GM21515 (cell line): ENCODE data around the gene ILK.

Source experiments
- ATAC-seq: cut with Tn5 transposase; IDR thresholded peaks from one replicate; pipeline ENCODE4 v1.9.1; 2021; ENCODE audit not compliant: unreplicated experiment

The ILK gene

GRCh38 chr11:6633422-6634408, 30.1 kb downstream of the ILK start:
- no peak for ATAC-seq

DNA sequence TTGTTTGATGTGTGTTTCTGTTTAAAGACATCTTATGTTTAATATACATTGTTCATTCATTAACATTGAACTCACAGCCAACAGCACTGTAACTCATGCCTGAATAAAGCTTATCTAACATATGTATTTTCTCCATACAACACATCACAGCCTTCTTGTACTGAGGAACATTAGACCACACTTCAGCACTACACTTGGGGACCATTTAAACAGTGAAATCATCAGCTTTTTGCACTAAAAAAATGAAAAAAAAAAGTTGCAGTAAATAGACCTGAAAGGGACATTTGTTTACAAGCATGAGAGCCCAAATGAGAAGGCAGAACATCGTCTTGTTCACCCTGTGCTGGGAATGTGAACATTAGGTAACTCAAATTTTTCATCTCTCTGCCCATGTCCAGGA, 31.0 kb downstream of the ILK start:
- ATAC-seq: no peak

DNA sequence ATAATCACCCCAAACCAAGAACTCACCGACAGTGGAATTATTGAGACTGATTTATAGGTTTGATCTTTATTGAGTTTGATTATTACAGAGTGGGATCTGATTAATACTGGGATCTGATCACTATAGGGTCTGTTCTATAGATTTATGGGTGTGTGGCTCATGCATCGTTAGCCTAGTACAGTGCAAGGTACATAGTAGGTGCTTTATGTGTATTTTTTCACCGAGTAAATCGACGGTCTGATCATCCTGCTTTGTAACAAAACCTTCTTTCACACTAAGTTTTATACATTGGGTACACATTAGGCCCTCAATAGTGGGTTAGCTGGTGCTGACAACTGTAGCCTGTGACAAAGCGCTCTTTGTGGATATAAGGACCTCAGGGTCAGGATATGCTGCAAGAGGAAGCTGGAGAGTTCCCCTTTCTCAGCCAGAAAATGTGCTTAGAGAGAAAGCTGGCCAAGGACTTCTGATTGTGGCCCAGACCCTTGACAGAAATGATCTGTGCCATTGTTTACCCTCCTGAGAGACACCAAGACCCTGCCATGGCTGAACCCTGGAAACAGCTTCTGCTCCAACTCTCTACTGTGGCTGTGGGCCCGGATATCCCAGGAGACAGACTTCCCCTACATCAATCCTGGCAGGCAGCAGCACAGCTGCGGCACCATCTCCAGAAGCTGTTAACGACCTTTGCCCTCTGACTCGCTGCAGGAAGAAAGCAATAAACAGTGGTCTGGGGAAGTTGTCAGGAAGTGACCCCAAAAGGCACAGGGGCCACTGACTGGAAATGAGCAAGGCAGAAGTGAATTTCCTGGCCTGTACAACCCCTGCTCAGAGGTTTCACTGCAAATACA, 31.7 kb downstream of the ILK start:
- no peak for ATAC-seq

DNA sequence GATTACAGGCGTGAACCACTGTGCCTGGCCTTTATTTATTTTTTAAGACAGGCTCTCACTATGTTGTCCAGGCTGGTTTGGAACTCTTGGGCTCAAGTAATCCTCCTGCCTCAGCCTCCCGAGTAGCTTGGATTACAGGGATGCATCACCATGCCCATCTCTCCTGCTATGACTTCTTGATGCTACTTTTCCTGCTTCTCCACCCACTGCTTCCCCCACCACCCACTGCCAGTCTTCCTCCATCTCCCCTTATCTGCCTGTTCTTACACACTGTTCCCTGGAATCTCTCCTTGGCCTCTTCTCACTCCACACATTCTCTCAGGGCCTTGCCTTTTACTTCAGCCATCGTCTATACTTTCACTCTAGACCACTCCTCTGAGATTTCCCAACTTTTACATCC, 32.9 kb downstream of the ILK start:
- ATAC-seq: no peak

DNA sequence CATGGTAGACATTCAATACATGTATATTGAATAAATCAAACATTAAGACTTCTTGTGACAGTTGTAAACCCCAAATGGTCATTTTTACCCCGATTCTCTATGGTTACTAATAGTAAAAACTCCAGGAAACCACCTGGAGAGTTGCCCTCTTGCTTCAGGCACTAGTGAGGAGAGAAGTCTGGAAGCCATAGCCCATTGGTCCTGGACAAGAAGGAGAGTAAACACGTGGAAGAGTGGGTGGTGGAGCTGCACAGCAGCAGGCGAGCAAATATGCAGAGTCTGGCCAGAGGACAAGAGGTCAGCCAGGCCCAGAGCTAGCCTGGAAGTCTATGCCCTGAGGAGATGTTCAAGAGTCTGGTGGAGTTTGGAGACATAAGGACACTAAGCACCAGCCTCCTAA, 34.3 kb downstream of the ILK start:
- no peak for ATAC-seq

DNA sequence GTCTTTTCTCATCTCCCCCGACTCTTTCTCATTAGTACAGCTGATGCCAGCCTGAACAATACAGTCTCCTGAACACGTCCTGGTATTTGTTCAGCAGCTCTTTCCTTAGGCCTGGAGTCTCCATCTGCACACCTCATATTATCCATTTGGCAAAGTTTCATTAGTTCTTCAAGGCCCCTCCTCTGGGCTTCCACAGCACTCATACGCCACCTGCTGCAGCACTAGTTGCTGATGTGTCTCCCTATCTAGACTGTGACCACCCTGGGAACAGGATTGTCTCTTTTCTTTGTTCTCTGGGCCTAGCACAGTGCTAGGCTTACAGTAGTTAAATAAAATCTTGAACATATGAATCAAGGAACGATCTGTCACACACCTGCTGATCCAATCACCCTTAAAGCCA, 34.9 kb downstream of the ILK start:
- no peak for ATAC-seq

GRCh38 chr11:6640036-6640984, 36.7 kb downstream of the ILK start:
- ATAC-seq: no peak

DNA sequence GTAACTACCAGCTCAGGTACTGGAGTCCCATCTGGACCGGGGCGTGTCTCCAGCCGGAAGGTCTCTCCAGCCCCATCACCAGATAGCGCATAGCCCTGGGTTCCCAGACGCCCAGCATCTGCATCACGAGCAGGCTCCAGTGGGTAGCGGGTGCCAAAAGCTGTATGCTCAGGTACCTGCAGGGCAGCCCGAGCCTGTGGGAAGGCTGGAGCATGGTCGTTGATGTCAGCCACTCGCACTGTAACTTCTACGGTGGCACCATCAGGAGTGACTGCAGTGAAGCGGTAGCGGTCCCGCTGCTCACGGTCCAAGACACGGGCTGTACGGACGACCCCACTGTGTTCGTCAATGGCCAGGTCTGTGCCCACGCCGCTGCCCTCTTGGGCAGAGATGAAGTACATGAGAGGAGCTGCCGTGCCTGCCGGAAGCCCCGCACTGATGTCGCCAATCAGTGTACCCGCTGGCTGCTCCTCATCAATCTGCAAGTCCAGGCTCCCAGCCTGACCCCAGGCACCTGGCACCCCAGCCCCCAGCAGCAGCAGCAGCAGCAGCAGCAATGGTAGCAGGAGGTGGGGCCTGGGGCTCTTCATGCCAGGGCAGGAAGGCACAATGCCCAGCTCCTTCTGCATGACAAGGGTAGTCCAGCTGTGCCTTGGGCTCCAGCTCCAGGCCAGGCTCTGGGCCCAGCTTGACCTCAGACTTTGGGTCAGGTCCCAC, 37.6 kb downstream of the ILK start:
- no peak for ATAC-seq

DNA sequence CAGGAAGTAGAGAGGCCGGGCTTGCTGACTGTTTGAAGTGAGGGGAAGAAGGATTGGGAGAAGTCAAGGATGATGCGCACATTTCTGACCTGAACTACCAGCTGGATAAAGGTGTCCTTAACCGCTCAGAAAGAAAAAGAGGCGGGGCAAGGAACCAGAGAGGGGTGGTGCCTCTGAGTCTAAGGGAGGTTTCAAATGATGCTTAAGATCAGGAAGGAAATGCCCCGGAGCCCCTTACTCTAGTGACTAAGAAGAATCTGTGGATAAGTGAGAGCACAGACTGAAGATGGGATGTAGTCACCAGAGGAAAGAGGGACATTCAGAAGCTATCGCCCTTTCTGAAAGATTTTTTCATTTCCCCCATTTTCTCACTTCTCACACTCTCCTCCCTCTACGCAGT, 39.4 kb downstream of the ILK start:
- ATAC-seq: no peak

DNA sequence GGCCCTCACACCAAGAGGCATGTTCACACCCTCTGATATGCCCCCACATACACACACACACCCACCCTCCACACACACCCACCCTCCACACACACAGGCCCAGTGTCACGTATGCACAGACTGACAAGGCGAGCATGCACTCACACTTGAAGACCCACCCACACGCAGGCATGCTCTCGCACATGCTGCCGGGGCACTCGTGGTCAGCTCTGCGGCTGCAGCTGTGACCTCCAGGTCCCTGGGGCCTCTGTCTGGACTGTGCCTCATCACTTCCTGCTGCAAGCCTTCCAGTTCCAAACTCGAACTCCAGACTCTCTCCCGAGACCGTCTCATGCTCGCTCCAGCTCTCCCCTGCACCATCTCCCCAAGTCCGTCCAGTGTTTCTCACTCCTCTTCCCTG, 42.5 kb downstream of the ILK start:
- no peak for ATAC-seq

- no peak for ATAC-seq
Measured at GRCh38 chr11:6646576-6646917, 43.0 kb downstream of the ILK start.

- ATAC-seq: peak; percentile 97
Measured at GRCh38 chr11:6646918-6647679, 43.5 kb downstream of the ILK start.

- no peak for ATAC-seq
Measured at GRCh38 chr11:6647836-6648235, 44.3 kb downstream of the ILK start.

DNA sequence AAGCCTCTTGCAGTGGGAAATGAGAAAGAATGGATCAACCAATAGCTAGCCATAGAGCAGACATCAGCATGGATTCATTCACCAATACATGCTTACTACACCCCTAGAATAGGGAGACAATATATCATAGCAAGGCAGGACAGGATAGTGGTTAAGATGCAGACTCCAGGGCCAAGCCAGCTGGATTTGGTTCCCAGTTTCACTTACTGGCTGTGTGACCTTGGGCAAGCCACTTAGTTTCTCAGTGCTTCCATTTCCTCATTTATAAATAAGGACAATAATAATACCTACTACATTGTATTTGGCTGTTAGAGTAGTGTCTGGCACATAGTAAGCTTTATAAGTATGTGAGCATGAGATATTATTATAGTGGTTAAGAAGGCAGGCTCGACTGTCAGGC, 44.9 kb downstream of the ILK start:
- no peak for ATAC-seq

GRCh38 chr11:6650104-6650503, 46.5 kb downstream of the ILK start:
- ATAC-seq: no peak

DNA sequence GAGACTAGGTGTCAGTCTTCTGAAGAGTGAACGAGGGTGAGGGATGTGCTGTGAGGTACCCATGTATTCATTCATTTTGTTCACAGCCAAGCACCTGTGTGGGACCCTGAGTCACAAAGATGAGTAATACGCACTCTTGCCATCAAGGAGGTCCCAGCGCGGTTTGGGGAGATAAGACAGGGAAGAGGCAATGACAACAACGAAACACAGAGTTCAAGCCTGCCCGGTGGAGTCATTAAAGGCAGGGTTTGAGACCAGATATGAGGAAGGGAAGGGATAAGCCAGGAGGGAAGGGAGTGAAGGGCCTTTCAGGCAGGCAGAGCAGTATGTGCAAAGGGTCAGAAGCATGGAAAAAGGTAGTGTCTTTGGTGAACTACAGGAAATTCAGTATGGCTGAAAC, 47.4 kb downstream of the ILK start:
- ATAC-seq: no peak

DNA sequence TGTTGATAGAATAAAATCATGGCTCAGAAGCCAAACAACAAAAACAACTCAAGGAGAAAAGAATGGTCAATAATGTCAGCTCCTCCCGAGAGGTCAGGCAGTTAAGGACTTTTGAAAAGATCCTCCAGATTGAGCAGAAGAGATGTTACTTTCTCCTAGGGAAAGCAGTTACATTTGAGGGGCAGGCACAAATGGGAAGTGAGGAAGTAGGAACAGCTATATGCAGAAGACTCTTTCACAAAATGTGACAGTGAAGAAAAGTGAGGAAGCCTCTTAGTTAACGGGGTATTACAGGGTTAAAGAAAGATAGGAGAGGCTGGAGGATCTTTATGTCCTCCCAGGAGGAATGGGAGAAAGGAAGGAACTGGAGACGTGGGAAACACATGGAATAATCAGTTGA, 48.6 kb downstream of the ILK start:
- ATAC-seq: no peak

GRCh38 chr11:6653097-6653496, 49.5 kb downstream of the ILK start:
- ATAC-seq: no peak

GRCh38 chr11:6653656-6654055, 50.1 kb downstream of the ILK start:
- no peak for ATAC-seq
